HepG2 (cell line): ENCODE measurements around the gene DYSF. TPM values are rescaled to one million over a fixed set of nuclear protein-coding genes. Genes with fewer than 3 reads are reported as not detected.

ENCODE experiments used
- ATAC-seq: fragments of 200-7000 bp; cut with Tn5 transposase; 3 replicates; pipeline ENCODE4 v1.9.1; 2020; ENCODE audit warnings: mild to moderate bottlenecking, moderate library complexity
- BruUV-seq: library from RNA; stranded (reverse); fragments of 400-500 nt; replicated peaks from 2 replicates; lab custom pipeline; 2021; lab: Mats Ljungman, UMichigan
- CTCF ChIA-PET: fragments of 300-600 bp; formaldehyde crosslinking; extraction: SDS; loops from one replicate; lab custom pipeline; 2021; ENCODE audit warnings: low total read pairs, inconsistent platforms, low intra/inter-chr PET ratio; lab: Yijun Ruan, JAX
- POLR2A ChIA-PET: fragments of 350-600 bp; sonication (Branson Sonifier 250); formaldehyde crosslinking; loops from one replicate; lab custom pipeline; 2020; ENCODE audit warnings: antibody characterized with exemption, inconsistent platforms; lab: Yijun Ruan, JAX
- DNase-seq: peaks from one replicate; pipeline ENCODE4 v3.0.0-alpha.2; 2015; ENCODE audit warnings: low spot score
- FAIRE-seq: peaks from 3 replicates; lab custom pipeline; 2011; peaks lifted over from hg19 to GRCh38; lab: Jason Lieb, UNC
- H2AFZ ChIP-seq: one replicate; pipeline ENCODE4 v1.6.1; 2011; ENCODE audit warnings: low read length, inconsistent platforms
- H3K27ac ChIP-seq: fragments of 300-600 bp; 3 replicates; pipeline ENCODE4 v1.8.0; 2011; ENCODE audit warnings: mixed run types, mild to moderate bottlenecking, mixed read lengths, low read length, inconsistent platforms; ENCODE audit not compliant: insufficient read depth; ENCODE audit errors: extremely low read length
- H3K27me3 ChIP-seq, 2 experiments: fragments of 200-600 bp in 1 of 2; 2 replicates in 1 of 2; 3 replicates in 1 of 2; pipeline versions ENCODE4 v1.6.0 to v1.8.0; 2011; ENCODE audit warnings: low read length in 2 of 2, mild to moderate bottlenecking in 2 of 2, moderate library complexity in 2 of 2, inconsistent platforms in 1 of 2; ENCODE audit not compliant: insufficient read depth in 2 of 2, control insufficient read depth in 1 of 2
- H3K36me3 ChIP-seq, 2 experiments: fragments of 200-600 bp in 1 of 2; replicated peaks in 1 of 2; 2 replicates in 1 of 2; 3 replicates in 1 of 2; pipeline versions ENCODE4 v1.5.1 to v1.8.0; 2011; ENCODE audit warnings: low read length in 2 of 2, inconsistent platforms in 1 of 2; ENCODE audit not compliant: insufficient read depth in 2 of 2, control insufficient read depth in 1 of 2
- H3K4me1 ChIP-seq: 2 replicates; pipeline ENCODE4 v1.5.1; 2012; ENCODE audit warnings: low read length, inconsistent platforms; ENCODE audit not compliant: insufficient read depth
- H3K4me2 ChIP-seq: 2 replicates; pipeline ENCODE4 v1.6.0; 2011; ENCODE audit warnings: low read depth, low read length, inconsistent platforms
- H3K4me3 ChIP-seq, 3 experiments: fragments of 200-600 bp in 1 of 3; sonication (generic), shearing (Covaris generic) in 1 of 3; replicated peaks in 1 of 3; 2 replicates each; pipeline ENCODE4 v1.5.1; 2011 to 2016; ENCODE audit warnings: low read length in 3 of 3, inconsistent platforms in 2 of 3, low read depth in 2 of 3, mild to moderate bottlenecking in 2 of 3, control low read depth in 1 of 3, mixed read lengths in 1 of 3; ENCODE audit not compliant: insufficient read depth in 1 of 3
- H3K79me2 ChIP-seq: one replicate; pipeline ENCODE4 v1.6.1; 2011; ENCODE audit warnings: low read length, inconsistent platforms; ENCODE audit not compliant: insufficient read depth
- H3K9ac ChIP-seq: 2 replicates; pipeline ENCODE4 v1.6.0; 2011; ENCODE audit warnings: mild to moderate bottlenecking, low read depth, low read length, inconsistent platforms; ENCODE audit not compliant: insufficient read depth
- H3K9me3 ChIP-seq: 2 replicates; pipeline ENCODE4 v1.5.1; 2012; ENCODE audit warnings: mild to moderate bottlenecking, low read length
- H4K20me1 ChIP-seq: 2 replicates; pipeline ENCODE4 v1.6.0; 2011; ENCODE audit warnings: inconsistent platforms, mild to moderate bottlenecking, low read length, moderate library complexity; ENCODE audit not compliant: insufficient read depth
- ATF4 ChIP-seq, 2 experiments: fragments of 450-650 bp in 1 of 2; sonication (generic) in 1 of 2; formaldehyde crosslinking; IDR thresholded peaks; 2 replicates each; pipeline versions ENCODE4 v1.5.0 to v1.8.0; 2020 to 2022; ENCODE audit warnings: mild to moderate bottlenecking in 1 of 2, missing genetic modification reagents in 1 of 2
- BATF2 ChIP-seq: sonication (generic); formaldehyde crosslinking; IDR thresholded peaks from 2 replicates; pipeline ENCODE4 v1.8.0; 2022; ENCODE audit warnings: mild to moderate bottlenecking, missing genetic modification reagents, moderate library complexity
- CTCF ChIP-seq: sonication (generic); formaldehyde crosslinking; IDR thresholded peaks from 2 replicates; pipeline ENCODE4 v1.5.0; 2020; ENCODE audit warnings: mild to moderate bottlenecking, missing genetic modification reagents, moderate library complexity
- HNRNPL ChIP-seq: fragments of 200-400 bp; formaldehyde crosslinking; IDR thresholded peaks from 2 replicates; pipeline ENCODE4 v1.6.1; 2017; ENCODE audit warnings: mild to moderate bottlenecking, low read depth, low read length
- HNRNPLL ChIP-seq: fragments of 200-400 bp; formaldehyde crosslinking; IDR thresholded peaks from 2 replicates; pipeline ENCODE4 v1.6.1; 2017; ENCODE audit warnings: mild to moderate bottlenecking, low read depth, low read length; ENCODE audit not compliant: poor library complexity, severe bottlenecking
- HOXA5 ChIP-seq: sonication (generic); formaldehyde crosslinking; IDR thresholded peaks from 2 replicates; pipeline ENCODE4 v1.4.0; 2020; ENCODE audit warnings: missing genetic modification reagents
- NR2F6 ChIP-seq, 2 experiments: IDR thresholded peaks; 2 replicates each; pipeline ENCODE4 v1.6.1; 2016; ENCODE audit warnings: antibody characterized with exemption in 1 of 2, mild to moderate bottlenecking in 1 of 2
- PPARG ChIP-seq: conservative IDR thresholded peaks from 2 replicates; pipeline ENCODE4 v1.6.1; 2016; ENCODE audit warnings: missing biosample characterization, missing genetic modification reagents
- RAD21 ChIP-seq: fragments of 450-650 bp; formaldehyde crosslinking; IDR thresholded peaks from 2 replicates; pipeline ENCODE4 v1.5.0; 2020; ENCODE audit warnings: mild to moderate bottlenecking
- RXRA ChIP-seq: sonication (generic); formaldehyde crosslinking; IDR thresholded peaks from 2 replicates; pipeline ENCODE4 v1.5.1; 2020; ENCODE audit warnings: missing genetic modification reagents
- SMAD9 ChIP-seq: sonication (generic); formaldehyde crosslinking; IDR thresholded peaks from 2 replicates; pipeline ENCODE4 v1.5.1; 2020; ENCODE audit warnings: mild to moderate bottlenecking, missing genetic modification reagents
- SMC3 ChIP-seq: IDR thresholded peaks from 2 replicates; pipeline ENCODE4 v1.6.1; 2011; ENCODE audit warnings: low read length, improper control_type of control experiment
- ZNF687 ChIP-seq: sonication (generic); formaldehyde crosslinking; IDR thresholded peaks from 2 replicates; pipeline ENCODE4 v1.5.1; 2020; ENCODE audit warnings: mild to moderate bottlenecking, missing genetic modification reagents, moderate library complexity
- ZNF720 ChIP-seq: sonication (generic); formaldehyde crosslinking; IDR thresholded peaks from 2 replicates; pipeline ENCODE4 v1.4.0; 2020; ENCODE audit warnings: missing genetic modification reagents
- ZNF777 ChIP-seq: sonication (generic); formaldehyde crosslinking; IDR thresholded peaks from 2 replicates; pipeline ENCODE4 v1.4.0; 2020; ENCODE audit warnings: missing genetic modification reagents
- WGBS: methylation state at CpG from one replicate; pipeline ENCODE4 v1.1.6; 2017; ENCODE audit warnings: low lambda C conversion rate; 5-methylcytosine and 5-hydroxymethylcytosine counted together
- in situ Hi-C: cut with HindIII; loops from 2 replicates; pipeline ENCODE4 v1.10.0; 2017; ENCODE audit warnings: low pct_unique_long_range_greater_than_20kb; ENCODE audit not compliant: extremely low pct_ligation_motif_present
- intact Hi-C: fragments of 100-400 bp; cut with micrococcal nuclease; formaldehyde crosslinking; loops from one replicate; pipeline ENCODE4 v1.10.0; 2022; ENCODE audit not compliant: unreplicated experiment
- polyA plus RNA-seq, 8 experiments: library from polyadenylated mRNA; depleted of rRNA in 3 of 8; stranded (reverse) in 7 of 8; unstranded in 1 of 8; fragments of >200 nt; fragmentation: Illumina TruSeq in 4 of 8; extraction: Trizol in 4 of 8; gene quantifications; 2 replicates each; pipeline versions ENCODE4 v1.2.1 to v1.2.3, GENCODE V29; 2011 to 2016; ENCODE audit warnings: low read depth in 4 of 8, missing spikeins in 1 of 8, mixed read lengths in 1 of 8; ENCODE audit not compliant: insufficient read depth in 1 of 8
- total RNA-seq, 5 experiments: library from RNA; depleted of rRNA; stranded (reverse); fragments of >200 nt; fragmentation: Illumina TruSeq; extraction: Trizol; gene quantifications; 2 replicates each; pipeline ENCODE4 v1.2.3, GENCODE V29; 2016; ENCODE audit warnings: low read depth in 1 of 5

The DYSF gene
- total and polyA plus RNA-seq, 2 of the 13 experiments (the other 11 are each of a cell fraction or from before 2014, with no cell fraction given), result 0.15 to 2.4 TPM

GRCh38 chr2:71671895-71672825 is 218.8 kb downstream of the DYSF start:
- Histone ChIP-seq H3K27me3 (peaks cover 0 to 2% of the 10 kb centered on the region in 2 experiments; a peak in 1 of 5 replicates), H4K20me1 (no peaks in the 10 kb centered on the region), H3K4me2 (no peak overlapping the region), H3K9me3 (no peaks in the 10 kb centered on the region), H3K4me1 (no peaks in the 10 kb centered on the region), H3K27ac (no peak overlapping the region), H2AFZ (no peak overlapping the region), H3K9ac (no peak overlapping the region), H3K36me3 (no peaks in the 10 kb centered on the region), H3K4me3 (no peak overlapping the region), H3K79me2 (no peaks in the 10 kb centered on the region)
- in situ Hi-C loops (loop anchor here (5.0 kb wide), 1 partner anchor 120 kb away; no protein-coding TSS in a partner anchor), intact Hi-C loops (no loop called here)
- peak; percentile 18 for DNase-seq
- ChIA-PET CTCF (no interaction called here), POLR2A (no interaction called here)
- ATAC-seq, result peak; percentile 86
- no TSS peak for BruUV-seq
- peak; percentile 18 for FAIRE-seq
- 52% methylated on average over 23 of the region's 28 CpGs for WGBS
- TF ChIP-seq ZNF720 (CRISPR knock-in tag) (no peak), HNRNPL (0 out of 2 replicates have a peak, but pooled peaks have one; percentile 49), NR2F6 (IDR thresholded peaks at IDR 0.05) (no peak), NR2F6 (CRISPR knock-in tag; IDR thresholded peaks at IDR 0.05) (0 out of 2 replicates have a peak, but pooled peaks have one; percentile 25), SMAD9 (no peak), ZNF777 (CRISPR knock-in tag) (no peak), RAD21 (CRISPR knock-in tag) (peak; percentile 57), BATF2 (CRISPR knock-in tag) (no peak), RXRA (no peak), ATF4 (CRISPR knock-in tag; IDR thresholded peaks at IDR 0.05) (no peak), SMC3 (0 out of 2 replicates have a peak, but pooled peaks have one; percentile 11), PPARG (CRISPR knock-in tag) (no peak), CTCF (peak; percentile 70), ZNF687 (CRISPR knock-in tag) (peak; percentile 26; the same call in 1 of the 2 replicates), HOXA5 (CRISPR knock-in tag) (0 out of 2 replicates have a peak, but pooled peaks have one; percentile 22), HNRNPLL (peak; percentile 28)
